Measurements from ENCODE around the gene OXSM.

GRCh38 chr3:25812644-25813043 lies 22.8 kb downstream of the OXSM start:
- no peak for TF ChIP-seq CTCF (conservative IDR thresholded peaks at IDR 0.05; ENCODE audit: low read depth, low read length)
- TF ChIP-seq EZH2 (IDR thresholded peaks at IDR 0.05; ENCODE audit: low read length, unreplicated experiment): no peak

Measured in PC-3 (cell line).